Hepatocyte (in vitro differentiated cells): ENCODE measurements around the gene LMO4.

Experiments
- CTCF ChIP-seq: fragments of 200-600 bp; sonication (generic); IDR thresholded peaks from 2 replicates; pipeline ENCODE4 v1.5.1; 2016; ENCODE audit warnings: antibody characterized with exemption, mild to moderate bottlenecking; ENCODE audit not compliant: poor library complexity
- EZH2phosphoT487 ChIP-seq: fragments of 200-600 bp; sonication (generic); IDR thresholded peaks from one replicate; pipeline ENCODE4 v1.6.1; 2018; ENCODE audit warnings: antibody characterized with exemption, mild to moderate bottlenecking, low read depth, moderate library complexity; ENCODE audit not compliant: unreplicated experiment, severe bottlenecking

GRCh38 chr1:87300628-87301027 lies 28.1 kb upstream of the LMO4 start:
- TF ChIP-seq CTCF (no peak), EZH2phosphoT487 (no peak)
